MM.1S (cell line): ENCODE data around the gene AP3B1.

Experiments used
- CTCF ChIP-seq: fragments of 300-600 bp; sonication (generic); IDR thresholded peaks from 2 replicates; pipeline ENCODE4 v1.5.1; 2016; ENCODE audit warnings: antibody characterized with exemption, low read length, mixed read lengths
- EZH2 ChIP-seq: fragments of 300-600 bp; sonication (generic); optimal IDR thresholded peaks from 2 replicates; pipeline ENCODE3; 2017; ENCODE audit warnings: low read depth, mild to moderate bottlenecking, antibody characterized with exemption, low read length, mixed read lengths
- EZH2phosphoT487 ChIP-seq: fragments of 300-600 bp; sonication (generic); IDR thresholded peaks from 2 replicates; pipeline ENCODE4 v1.6.1; 2018; ENCODE audit warnings: antibody characterized with exemption, low read length

GRCh38 chr5:78336698-78337097, 42.2 kb upstream of the AP3B1 start:
- TF ChIP-seq CTCF (no peak), EZH2phosphoT487 (no peak), EZH2 (no peak)
